HG03354 (cell line): ENCODE results near the gene ASB18.

Experiments used
- ATAC-seq: cut with Tn5 transposase; IDR thresholded peaks from one replicate; pipeline ENCODE4 v1.9.1; 2021; ENCODE audit warnings: mild to moderate bottlenecking; ENCODE audit not compliant: unreplicated experiment, poor library complexity, severe bottlenecking

ASB18 gene

DNA sequence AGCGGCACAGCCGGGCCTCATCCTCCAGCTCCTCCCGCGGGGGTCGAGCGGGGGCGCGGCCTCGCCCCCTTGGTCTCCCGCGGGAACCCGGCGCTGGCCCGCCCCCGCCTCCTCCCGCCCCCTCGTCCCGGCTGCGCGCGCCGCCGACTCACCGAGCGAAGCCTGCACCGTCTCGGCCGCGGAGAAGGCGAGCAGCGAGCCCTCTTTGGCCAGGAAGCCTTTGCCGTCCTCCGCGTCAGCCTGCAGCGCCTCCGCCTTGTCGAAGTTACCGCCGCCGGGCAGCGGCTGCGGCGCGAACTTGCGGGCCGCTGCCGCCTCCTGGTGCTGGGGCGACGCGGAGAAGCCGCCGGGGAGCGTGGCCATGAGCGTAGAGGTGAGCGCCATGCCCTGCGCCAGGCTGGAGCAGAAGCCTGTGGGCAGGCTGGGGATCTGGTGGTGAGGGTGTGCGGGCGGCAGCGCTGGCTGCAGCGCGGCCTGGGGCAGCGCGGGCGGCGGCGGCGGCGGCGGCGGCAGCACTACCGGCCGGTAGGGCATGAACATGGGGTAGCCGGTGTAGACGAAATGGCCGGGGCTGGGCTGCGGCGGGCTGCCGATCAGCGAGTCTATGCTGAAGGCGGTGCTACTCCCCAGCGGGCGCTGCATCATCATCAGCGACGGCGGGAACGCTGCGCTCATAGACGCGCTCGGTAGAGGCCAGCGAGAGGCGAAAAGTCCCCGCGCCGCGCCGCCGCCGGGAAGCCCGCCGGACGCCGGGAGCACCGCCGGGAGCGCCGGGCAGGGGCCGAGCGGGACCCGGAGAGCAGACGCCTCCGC, 96.7 kb downstream of the ASB18 start:
- no peak for ATAC-seq

DNA sequence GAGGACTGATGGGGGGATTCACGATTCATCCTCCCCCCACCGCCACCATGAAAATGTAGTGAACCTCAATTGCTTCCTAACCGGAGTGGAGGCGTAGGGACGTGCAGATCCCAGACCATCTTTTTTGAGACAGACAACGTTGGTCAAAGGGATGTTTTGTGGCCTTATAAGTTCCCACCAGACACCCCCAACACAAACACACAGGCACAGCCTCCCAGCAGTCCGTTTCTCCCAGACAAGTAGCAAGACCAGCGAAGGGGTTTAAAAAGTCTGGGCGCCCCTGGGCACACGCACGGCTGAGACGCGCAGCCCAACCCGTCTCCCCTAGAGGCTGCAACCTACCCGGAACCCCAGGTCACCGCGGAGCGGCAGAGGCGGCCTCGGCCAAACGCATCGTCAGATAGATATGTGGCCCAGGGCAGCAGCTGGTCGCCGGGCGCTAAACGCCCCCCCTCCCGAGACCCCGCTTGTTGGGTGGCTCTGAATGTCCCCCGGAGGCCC, 97.4 kb downstream of the ASB18 start:
- no peak for ATAC-seq

DNA sequence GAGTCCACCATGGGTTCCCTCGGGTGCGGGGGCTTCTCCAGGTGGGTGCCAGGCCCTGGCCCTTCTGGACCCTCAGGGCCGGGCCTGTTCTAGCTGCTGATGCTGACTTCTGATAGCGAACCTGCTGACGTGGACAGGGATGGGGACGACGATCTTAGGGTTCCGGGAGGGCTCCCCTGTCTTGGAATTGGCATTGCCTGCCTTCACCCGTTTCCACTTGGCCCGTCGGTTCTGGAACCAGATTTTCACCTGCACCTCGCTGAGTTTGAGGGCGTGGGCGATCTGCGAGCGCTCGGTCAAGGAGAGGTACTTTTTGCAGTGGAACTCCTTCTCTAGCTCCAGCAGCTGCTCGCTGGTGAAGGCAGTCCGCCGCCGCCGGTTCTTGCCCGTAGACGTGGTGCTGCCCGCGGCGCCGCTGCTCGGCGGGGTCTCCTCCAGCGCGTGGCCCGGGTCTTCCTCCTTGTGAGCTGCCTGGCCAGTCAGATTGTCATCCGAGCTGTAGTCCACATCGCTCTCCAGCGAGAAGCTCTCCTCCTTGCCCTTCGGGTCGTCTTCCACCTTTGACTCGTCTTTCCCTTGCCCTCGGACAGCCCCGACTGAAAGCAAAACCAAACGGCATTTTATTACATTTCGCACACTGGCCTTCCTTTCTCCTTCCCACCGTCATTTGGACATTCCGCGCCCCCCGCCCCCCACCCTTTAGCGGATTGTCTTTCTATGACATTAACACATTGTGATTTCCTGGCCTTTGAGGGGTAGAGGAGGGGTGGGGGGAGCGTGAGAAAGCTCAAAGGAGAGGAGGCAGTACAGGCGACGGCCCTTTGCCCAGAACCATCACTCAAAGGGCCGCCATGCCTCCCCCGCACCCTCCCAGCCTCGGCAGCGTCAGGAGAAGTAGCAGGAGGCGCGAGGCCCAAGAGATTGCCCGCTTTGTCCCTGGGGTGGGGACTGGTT, 98.1 kb downstream of the ASB18 start:
- ATAC-seq: no peak

- no peak for ATAC-seq
These were observed 99.0 kb downstream of the ASB18 start for GRCh38 chr2:236164925-236165841.

- ATAC-seq: no peak
These were observed 99.8 kb downstream of the ASB18 start for GRCh38 chr2:236164201-236164924.

GRCh38 chr2:236163471-236164200, 100.6 kb downstream of the ASB18 start:
- ATAC-seq: no peak

- ATAC-seq: no peak
These were observed 101.2 kb downstream of the ASB18 start for GRCh38 chr2:236162882-236163470.

- ATAC-seq: no peak
These were observed 102.0 kb downstream of the ASB18 start for GRCh38 chr2:236162031-236162845.

DNA sequence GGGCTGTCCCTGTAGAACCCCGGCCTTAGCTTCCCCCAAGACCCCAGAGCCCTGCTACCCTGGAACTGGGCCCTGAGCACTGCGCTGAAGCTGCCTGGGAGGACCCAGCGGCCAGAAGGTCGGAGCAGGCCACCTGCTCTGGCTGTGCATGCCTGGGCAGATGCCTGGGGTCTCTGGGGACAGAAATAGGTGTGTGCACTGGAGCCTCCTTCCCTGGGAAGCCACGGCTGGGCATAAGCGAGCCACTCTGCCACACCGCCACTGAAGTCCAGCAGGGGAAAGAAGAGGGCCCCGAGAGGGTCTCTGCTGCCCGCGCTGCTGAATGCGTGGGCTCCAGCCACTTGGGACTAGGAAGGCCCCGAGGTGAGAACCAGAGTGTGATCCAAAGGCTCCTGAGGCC, 102.7 kb downstream of the ASB18 start:
- no peak for ATAC-seq

DNA sequence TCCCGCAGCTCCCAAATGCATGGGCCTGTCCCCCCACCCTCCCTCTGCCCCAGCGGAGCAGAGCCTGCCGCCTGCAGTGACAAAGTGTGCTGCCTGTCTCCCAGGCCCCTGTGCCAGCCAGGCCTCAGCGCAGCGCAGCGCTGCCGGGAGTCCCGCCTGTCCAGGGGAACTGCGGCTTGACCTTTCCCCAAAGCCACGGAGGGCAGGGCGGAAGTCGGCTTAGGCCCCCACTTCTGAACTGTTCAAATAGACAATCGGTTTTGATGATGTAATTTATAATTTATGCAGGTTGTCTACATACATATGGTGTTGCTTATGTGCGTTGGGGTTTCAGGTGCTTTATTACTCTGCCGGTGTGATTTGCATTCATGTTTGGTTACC, 103.1 kb downstream of the ASB18 start:
- no peak for ATAC-seq

GRCh38 chr2:236160366-236161081, 103.7 kb downstream of the ASB18 start:
- no peak for ATAC-seq

- no peak for ATAC-seq
These were observed 104.4 kb downstream of the ASB18 start for GRCh38 chr2:236159778-236160170.

GRCh38 chr2:236158969-236159777, 105.0 kb downstream of the ASB18 start:
- ATAC-seq: no peak

- no peak for ATAC-seq
These were observed 106.2 kb downstream of the ASB18 start for GRCh38 chr2:236157815-236158498.

- ATAC-seq: no peak
These were observed 106.8 kb downstream of the ASB18 start for GRCh38 chr2:236157366-236157765.
